IMR-90 (cell line): Measurements from ENCODE around the gene SOST. TPM values are rescaled to one million over a fixed set of nuclear protein-coding genes. Genes with fewer than 3 reads are reported as not detected.

Experiments used
- ATAC-seq: fragments of 200-7000 bp; cut with Tn5 transposase; 2 replicates; pipeline ENCODE4 v1.9.1; 2020; ENCODE audit warnings: low read depth, mild to moderate bottlenecking, moderate library complexity
- BruUV-seq: library from RNA; stranded (reverse); fragments of 400-500 nt; replicated peaks from 2 replicates; lab custom pipeline; 2021; lab: Mats Ljungman, UMichigan
- CTCF ChIA-PET: fragments of 300-600 bp; formaldehyde crosslinking; extraction: SDS; loops from one replicate; lab custom pipeline; 2021; ENCODE audit warnings: antibody characterized with exemption; lab: Yijun Ruan, JAX
- POLR2A ChIA-PET: fragments of 300-600 bp; sonication (Branson Sonifier 250); formaldehyde crosslinking; loops from one replicate; lab custom pipeline; 2022; ENCODE audit warnings: antibody characterized with exemption; ENCODE audit not compliant: unreplicated experiment; lab: Charles Lee
- DNase-seq: peaks from one replicate; pipeline ENCODE4 v3.0.0; 2013
- H2AFZ ChIP-seq: replicated peaks from 2 replicates; pipeline ENCODE3; 2013; ENCODE audit warnings: low read length, mild to moderate bottlenecking; ENCODE audit not compliant: poor library complexity
- H2AK5ac ChIP-seq: 2 replicates; pipeline ENCODE4 v1.6.1; 2013; ENCODE audit warnings: low read depth, low read length, inconsistent platforms
- H2AK9ac ChIP-seq: replicated peaks from 2 replicates; pipeline ENCODE3; 2013; ENCODE audit warnings: mild to moderate bottlenecking, low read depth, low read length, moderate library complexity; ENCODE audit not compliant: poor library complexity
- H2BK120ac ChIP-seq: 2 replicates; pipeline ENCODE4 v1.6.1; 2013; ENCODE audit warnings: low read depth, low read length, inconsistent platforms
- H2BK15ac ChIP-seq: 3 replicates; pipeline ENCODE4 v1.6.1; 2013; ENCODE audit warnings: low read depth, low read length, inconsistent platforms
- H2BK20ac ChIP-seq: 2 replicates; pipeline ENCODE4 v1.6.1; 2013; ENCODE audit warnings: low read depth, mild to moderate bottlenecking, inconsistent platforms, low read length, moderate library complexity
- H2BK5ac ChIP-seq: 2 replicates; pipeline ENCODE4 v1.6.1; 2013; ENCODE audit warnings: mild to moderate bottlenecking, low read depth, low read length, inconsistent platforms; ENCODE audit not compliant: poor library complexity, severe bottlenecking
- H3K14ac ChIP-seq: replicated peaks from 2 replicates; pipeline ENCODE4 v1.6.1; 2013; ENCODE audit warnings: low read depth, low read length, inconsistent platforms
- H3K18ac ChIP-seq: 2 replicates; pipeline ENCODE4 v1.6.1; 2013; ENCODE audit warnings: low read depth, low read length, control low read depth
- H3K23ac ChIP-seq: 2 replicates; pipeline ENCODE4 v1.6.1; 2013; ENCODE audit warnings: low read depth, low read length, inconsistent platforms
- H3K27ac ChIP-seq: 2 replicates; pipeline ENCODE4 v1.5.1; 2013; ENCODE audit warnings: mild to moderate bottlenecking, control low read depth, low read length; ENCODE audit not compliant: insufficient read depth
- H3K27me3 ChIP-seq: 2 replicates; pipeline ENCODE4 v1.6.1; 2013; ENCODE audit warnings: low read length; ENCODE audit not compliant: control insufficient read depth, insufficient read depth
- H3K36me3 ChIP-seq: 2 replicates; pipeline ENCODE4 v1.6.1; 2013; ENCODE audit warnings: low read length, mixed read lengths; ENCODE audit not compliant: control insufficient read depth, insufficient read depth
- H3K4ac ChIP-seq: 2 replicates; pipeline ENCODE4 v1.6.1; 2013; ENCODE audit warnings: low read depth, low read length, inconsistent platforms
- H3K4me1 ChIP-seq: 2 replicates; pipeline ENCODE4 v1.6.1; 2013; ENCODE audit warnings: low read length, mixed read lengths; ENCODE audit not compliant: control insufficient read depth, insufficient read depth
- H3K4me2 ChIP-seq: 2 replicates; pipeline ENCODE4 v1.6.1; 2013; ENCODE audit warnings: low read depth, mild to moderate bottlenecking, control low read depth, low read length, moderate library complexity
- H3K4me3 ChIP-seq: 2 replicates; pipeline ENCODE4 v1.5.1; 2013; ENCODE audit warnings: low read depth, mild to moderate bottlenecking, control low read depth, low read length, moderate library complexity; ENCODE audit not compliant: insufficient read depth
- H3K56ac ChIP-seq: 2 replicates; pipeline ENCODE4 v1.6.1; 2013; ENCODE audit warnings: low read length, inconsistent platforms; ENCODE audit not compliant: insufficient read depth; ENCODE audit errors: extremely low read depth
- H3K79me1 ChIP-seq, 2 experiments: 2 replicates each; pipeline ENCODE4 v1.6.1; 2013; ENCODE audit warnings: low read length in 2 of 2, inconsistent platforms in 1 of 2, low read depth in 1 of 2
- H3K9ac ChIP-seq: 2 replicates; pipeline ENCODE4 v1.6.1; 2013; ENCODE audit warnings: low read depth, low read length, control low read depth
- H3K9me1 ChIP-seq: 2 replicates; pipeline ENCODE4 v1.6.1; 2013; ENCODE audit warnings: low read length, inconsistent platforms; ENCODE audit not compliant: insufficient read depth
- H3K9me3 ChIP-seq: 2 replicates; pipeline ENCODE4 v1.6.1; 2013; ENCODE audit warnings: low read length; ENCODE audit not compliant: control insufficient read depth, insufficient read depth
- H4K20me1 ChIP-seq: 2 replicates; pipeline ENCODE4 v1.6.1; 2013; ENCODE audit warnings: low read length, inconsistent platforms; ENCODE audit not compliant: insufficient read depth
- H4K5ac ChIP-seq: 2 replicates; pipeline ENCODE4 v1.6.1; 2013; ENCODE audit warnings: mild to moderate bottlenecking, low read depth, low read length, control low read depth
- H4K8ac ChIP-seq, 2 experiments: 2 replicates each; pipeline ENCODE4 v1.6.1; 2013; ENCODE audit warnings: low read depth in 2 of 2, low read length in 2 of 2, control low read depth in 1 of 2, inconsistent platforms in 1 of 2
- H4K91ac ChIP-seq: 2 replicates; pipeline ENCODE4 v1.6.1; 2013; ENCODE audit warnings: low read depth, low read length, inconsistent platforms; ENCODE audit not compliant: insufficient read depth
- BHLHE40 ChIP-seq: fragments of 150-350 bp; IDR thresholded peaks from 2 replicates; pipeline ENCODE4 v1.6.1; 2016; ENCODE audit warnings: mild to moderate bottlenecking, low read depth, low read length
- CEBPB ChIP-seq: IDR thresholded peaks from 2 replicates; pipeline ENCODE4 v1.6.1; 2012; ENCODE audit warnings: low read depth, low read length, improper control_type of control experiment
- CHD1 ChIP-seq: IDR thresholded peaks from 2 replicates; pipeline ENCODE4 v1.6.1; 2012; ENCODE audit warnings: low read depth, low read length, improper control_type of control experiment
- FOS ChIP-seq: fragments of 150-350 bp; IDR thresholded peaks from 2 replicates; pipeline ENCODE4 v1.6.1; 2016; ENCODE audit warnings: low read depth, low read length
- MAFK ChIP-seq: IDR thresholded peaks from 2 replicates; pipeline ENCODE4 v1.6.1; 2012; ENCODE audit warnings: low read depth, low read length, improper control_type of control experiment
- MAZ ChIP-seq: IDR thresholded peaks from 2 replicates; pipeline ENCODE4 v1.6.1; 2012; ENCODE audit warnings: low read depth, mild to moderate bottlenecking, low read length, improper control_type of control experiment, moderate library complexity, borderline replicate concordance
- MXI1 ChIP-seq: IDR thresholded peaks from 2 replicates; pipeline ENCODE4 v1.6.1; 2012; ENCODE audit warnings: low read depth, mild to moderate bottlenecking, low read length, moderate library complexity, borderline replicate concordance
- NFE2L2 ChIP-seq: fragments of 150-350 bp; IDR thresholded peaks from 2 replicates; pipeline ENCODE4 v1.6.1; 2016; ENCODE audit warnings: low read depth, mild to moderate bottlenecking, low read length
- POLR2A ChIP-seq: IDR thresholded peaks from 2 replicates; pipeline ENCODE4 v1.6.1; 2012; ENCODE audit warnings: mild to moderate bottlenecking, low read depth, low read length
- RAD21 ChIP-seq: IDR thresholded peaks from 2 replicates; pipeline ENCODE4 v1.6.1; 2012; ENCODE audit warnings: low read length, improper control_type of control experiment
- RCOR1 ChIP-seq: IDR thresholded peaks from 2 replicates; pipeline ENCODE4 v1.6.1; 2012; ENCODE audit warnings: mild to moderate bottlenecking, low read length, improper control_type of control experiment; ENCODE audit not compliant: insufficient replicate concordance
- RFX5 ChIP-seq: IDR thresholded peaks from 2 replicates; pipeline ENCODE4 v1.8.0; 2012; ENCODE audit warnings: low read depth, mild to moderate bottlenecking, low read length, moderate library complexity
- SMC3 ChIP-seq: fragments of 150-350 bp; IDR thresholded peaks from 2 replicates; pipeline ENCODE4 v1.6.1; 2016; ENCODE audit warnings: low read depth, mild to moderate bottlenecking, antibody characterized with exemption, low read length, moderate library complexity
- WGBS, 2 experiments: methylation state at CpG; one replicate each; pipeline versions ENCODE4 v1.1.5 to v1.1.7; 2013; ENCODE audit warnings: missing lambda C conversion rate in 2 of 2; ENCODE audit not compliant: insufficient read length in 1 of 2; ENCODE audit errors: extremely low coverage in 2 of 2; 5-methylcytosine and 5-hydroxymethylcytosine counted together
- dilution Hi-C: fragments of 300-500 bp; cut with HindIII; formaldehyde crosslinking; loops from one replicate; pipeline ENCODE4 v1.14.3; 2018; ENCODE audit warnings: low sequenced_read_pairs; ENCODE audit not compliant: unreplicated experiment
- in situ Hi-C: fragments of 300-500 bp; cut with MboI; formaldehyde crosslinking; loops from 3 replicates; pipeline ENCODE4 v1.14.3; 2019; ENCODE audit warnings: low sequenced_read_pairs, inconsistent platforms, mixed read lengths
- intact Hi-C: fragments of 100-400 bp; cut with micrococcal nuclease; formaldehyde crosslinking; loops from 2 replicates; pipeline ENCODE4 v1.10.0; 2022
- polyA plus RNA-seq, 3 experiments: library from polyadenylated mRNA; depleted of rRNA; stranded (reverse); fragments of >200 nt; gene quantifications; 2 replicates each; pipeline ENCODE4 v1.2.3, GENCODE V29; 2012; ENCODE audit warnings: low replicate concordance in 1 of 3
- total RNA-seq: library from RNA; depleted of rRNA; stranded (reverse); fragments of >200 nt; gene quantifications from 2 replicates; pipeline ENCODE4 v1.2.3, GENCODE V29; 2012
- TF ChIP-seq, protein P1 (sequence below): fragments of 150-350 bp; IDR thresholded peaks from 2 replicates; pipeline ENCODE4 v1.6.1; 2017; ENCODE audit warnings: mild to moderate bottlenecking, antibody characterized with exemption, low read length, low read depth
- TF ChIP-seq, protein P2 (sequence below): fragments of 150-350 bp; IDR thresholded peaks from 2 replicates; pipeline ENCODE4 v1.6.1; 2016; ENCODE audit warnings: low read depth, mild to moderate bottlenecking, low read length, moderate library complexity, borderline replicate concordance
- TF ChIP-seq, protein P3 (sequence below): conservative IDR thresholded peaks from 2 replicates; pipeline ENCODE4 v1.5.1; 2012; ENCODE audit warnings: mild to moderate bottlenecking, low read depth, low read length, improper control_type of control experiment

The SOST gene
- total and polyA plus RNA-seq, 2 of the 4 experiments (the other 2 are of a cell fraction), result not detected

DNA sequence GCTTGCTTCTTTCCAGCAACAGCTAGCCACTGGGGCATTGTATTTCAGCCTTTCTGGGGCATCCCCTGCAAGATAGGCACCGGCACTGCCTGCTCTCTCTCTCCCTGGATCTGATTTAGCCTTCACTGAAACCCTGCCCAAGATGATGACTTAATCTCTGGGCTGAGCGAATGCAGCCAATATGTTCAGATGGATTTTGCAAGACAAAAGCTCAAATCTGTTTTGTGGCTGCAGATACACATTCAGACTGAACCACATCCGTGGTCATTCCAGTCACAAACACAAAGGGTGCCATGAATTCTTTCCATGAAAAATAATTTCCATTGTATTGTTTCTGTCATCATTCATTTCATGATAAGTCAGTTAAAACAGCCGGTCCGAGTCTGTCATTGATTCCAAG lies 24.2 kb downstream of the SOST start:
- TF ChIP-seq RFX5 (no peak), SMC3 (no peak), RAD21 (no peak), BHLHE40 (no peak), POLR2A (no peak), NFE2L2 (no peak), FOS (no peak), MAZ (no peak), MAFK (no peak), MXI1 (no peak), CEBPB (no peak; the same call in 1 of the 2 replicates), CHD1 (no peak), RCOR1 (no peak)
- TF ChIP-seq, protein P1, sequence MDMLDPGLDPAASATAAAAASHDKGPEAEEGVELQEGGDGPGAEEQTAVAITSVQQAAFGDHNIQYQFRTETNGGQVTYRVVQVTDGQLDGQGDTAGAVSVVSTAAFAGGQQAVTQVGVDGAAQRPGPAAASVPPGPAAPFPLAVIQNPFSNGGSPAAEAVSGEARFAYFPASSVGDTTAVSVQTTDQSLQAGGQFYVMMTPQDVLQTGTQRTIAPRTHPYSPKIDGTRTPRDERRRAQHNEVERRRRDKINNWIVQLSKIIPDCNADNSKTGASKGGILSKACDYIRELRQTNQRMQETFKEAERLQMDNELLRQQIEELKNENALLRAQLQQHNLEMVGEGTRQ, result no peak
- TF ChIP-seq, protein P2, sequence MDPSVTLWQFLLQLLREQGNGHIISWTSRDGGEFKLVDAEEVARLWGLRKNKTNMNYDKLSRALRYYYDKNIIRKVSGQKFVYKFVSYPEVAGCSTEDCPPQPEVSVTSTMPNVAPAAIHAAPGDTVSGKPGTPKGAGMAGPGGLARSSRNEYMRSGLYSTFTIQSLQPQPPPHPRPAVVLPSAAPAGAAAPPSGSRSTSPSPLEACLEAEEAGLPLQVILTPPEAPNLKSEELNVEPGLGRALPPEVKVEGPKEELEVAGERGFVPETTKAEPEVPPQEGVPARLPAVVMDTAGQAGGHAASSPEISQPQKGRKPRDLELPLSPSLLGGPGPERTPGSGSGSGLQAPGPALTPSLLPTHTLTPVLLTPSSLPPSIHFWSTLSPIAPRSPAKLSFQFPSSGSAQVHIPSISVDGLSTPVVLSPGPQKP, result no peak
- TF ChIP-seq, protein P3, sequence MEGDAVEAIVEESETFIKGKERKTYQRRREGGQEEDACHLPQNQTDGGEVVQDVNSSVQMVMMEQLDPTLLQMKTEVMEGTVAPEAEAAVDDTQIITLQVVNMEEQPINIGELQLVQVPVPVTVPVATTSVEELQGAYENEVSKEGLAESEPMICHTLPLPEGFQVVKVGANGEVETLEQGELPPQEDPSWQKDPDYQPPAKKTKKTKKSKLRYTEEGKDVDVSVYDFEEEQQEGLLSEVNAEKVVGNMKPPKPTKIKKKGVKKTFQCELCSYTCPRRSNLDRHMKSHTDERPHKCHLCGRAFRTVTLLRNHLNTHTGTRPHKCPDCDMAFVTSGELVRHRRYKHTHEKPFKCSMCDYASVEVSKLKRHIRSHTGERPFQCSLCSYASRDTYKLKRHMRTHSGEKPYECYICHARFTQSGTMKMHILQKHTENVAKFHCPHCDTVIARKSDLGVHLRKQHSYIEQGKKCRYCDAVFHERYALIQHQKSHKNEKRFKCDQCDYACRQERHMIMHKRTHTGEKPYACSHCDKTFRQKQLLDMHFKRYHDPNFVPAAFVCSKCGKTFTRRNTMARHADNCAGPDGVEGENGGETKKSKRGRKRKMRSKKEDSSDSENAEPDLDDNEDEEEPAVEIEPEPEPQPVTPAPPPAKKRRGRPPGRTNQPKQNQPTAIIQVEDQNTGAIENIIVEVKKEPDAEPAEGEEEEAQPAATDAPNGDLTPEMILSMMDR, result no peak
- CTCF ChIA-PET, result interaction anchor here (0.8 to 1.0 kb wide), 2 partner anchors 10 to 26 kb away, joined by 3 read pairs; no protein-coding TSS in a partner anchor

More for the DNA sequence above, 24.2 kb downstream of the SOST start:
- peak overlapping the region; percentile 56 for H3K4ac ChIP-seq
- no peak overlapping the region for H3K4me2 ChIP-seq
- peaks cover 7% of the 10 kb centered on the region; the same call in 1 of the 2 replicates for H3K9me1 ChIP-seq
- peak overlapping the region; percentile 90; the same call in 1 of the 3 replicates for H2BK15ac ChIP-seq
- H3K56ac ChIP-seq, result no peak overlapping the region
- in situ Hi-C loops, result no loop called here
- no TSS peak for BruUV-seq
- intact Hi-C loops, result no loop called here
- H3K27me3 ChIP-seq, result no peaks in the 10 kb centered on the region
- no peaks in the 10 kb centered on the region for H3K9me3 ChIP-seq
- H3K4me3 ChIP-seq, result no peak overlapping the region
- H3K9ac ChIP-seq, result no peak overlapping the region
- peak; percentile 69 for DNase-seq
- 62% methylated on average over 3 of the region's 5 CpGs; no CpG with 5 or more reads in 1 of the 2 experiments for WGBS, 2 experiments
- H3K79me1 ChIP-seq, result no peaks in the 10 kb centered on the region
- peak overlapping the region; percentile 76; the same call in 1 of the 2 replicates for H2AK5ac ChIP-seq
- dilution Hi-C loops, result no loop called here
- no peak overlapping the region for H3K27ac ChIP-seq
- H4K20me1 ChIP-seq, result no peaks in the 10 kb centered on the region
- H4K8ac ChIP-seq, result peak overlapping the region; percentile 21 to 32; a peak in 1 of 4 replicates
- peak overlapping the region; percentile 83 for H3K14ac ChIP-seq
- peak overlapping the region; percentile 62; the same call in 1 of the 2 replicates for H2BK20ac ChIP-seq
- 0 out of 2 replicates have a peak overlapping the region, but pooled peaks have one; percentile 61 for H3K18ac ChIP-seq
- peak overlapping the region; percentile 1 for H2BK5ac ChIP-seq
- H4K91ac ChIP-seq, result peak overlapping the region; percentile 56; the same call in 1 of the 2 replicates
- peak overlapping the region; percentile 89 for H2BK120ac ChIP-seq
- H3K4me1 ChIP-seq, result peaks cover 15% of the 10 kb centered on the region
- POLR2A ChIA-PET, result no interaction called here
- H4K5ac ChIP-seq, result peak overlapping the region; percentile 51; the same call in 1 of the 2 replicates
- H2AFZ ChIP-seq, result peak overlapping the region; percentile 25
- ATAC-seq, result peak; percentile 59
- no peak overlapping the region for H2AK9ac ChIP-seq
- 0 out of 2 replicates have a peak overlapping the region, but pooled peaks have one; percentile 13 for H3K23ac ChIP-seq
- no peaks in the 10 kb centered on the region for H3K36me3 ChIP-seq
